Chondrocyte (in vitro differentiated cells): ENCODE results near the gene KLF3. TPM values are rescaled to one million over a fixed set of nuclear protein-coding genes. Genes with fewer than 3 reads are reported as not detected.

Experiments
- DNase-seq: peaks from one replicate; pipeline ENCODE4 v3.0.0; 2021; ENCODE audit warnings: mixed read lengths, low spot score
- H3K27ac Mint-ChIP-seq: one replicate; pipeline ENCODE4 v1.8.0; 2021; ENCODE audit warnings: mild to moderate bottlenecking, moderate library complexity, mixed read lengths; ENCODE audit not compliant: unreplicated experiment
- H3K27me3 Mint-ChIP-seq: 2 replicates; pipeline ENCODE4 v1.8.0; 2021; ENCODE audit warnings: low read depth, mixed read lengths
- H3K36me3 Mint-ChIP-seq: 2 replicates; pipeline ENCODE4 v1.8.0; 2021; ENCODE audit warnings: low read depth, mixed read lengths
- H3K4me1 Mint-ChIP-seq: 2 replicates; pipeline ENCODE4 v1.8.0; 2021; ENCODE audit warnings: low read depth, mild to moderate bottlenecking, mixed read lengths
- H3K4me3 Mint-ChIP-seq: one replicate; pipeline ENCODE4 v1.8.0; 2021; ENCODE audit warnings: mild to moderate bottlenecking, moderate library complexity, mixed read lengths; ENCODE audit not compliant: unreplicated experiment
- H3K9me3 Mint-ChIP-seq: 2 replicates; pipeline ENCODE4 v1.8.0; 2021; ENCODE audit warnings: low read depth, mixed read lengths
- CTCF ChIP-seq: fragments of 200-600 bp; sonication (generic); IDR thresholded peaks from 2 replicates; pipeline ENCODE4 v1.5.0; 2021; ENCODE audit warnings: antibody characterized with exemption, mild to moderate bottlenecking, moderate library complexity
- long read RNA-seq: library from polyadenylated mRNA; stranded (forward); transcript quantifications from one replicate; pipeline ENCODE4 v2.0.0, GENCODE V29; 2021
- total RNA-seq: library from RNA; stranded (reverse); gene quantifications from 3 replicates; pipeline ENCODE4 v1.2.1, GENCODE V29; 2021

The KLF3 gene
- 26.4 to 27.6 TPM (median 26.7 TPM) in 3 replicates for total RNA-seq
- long read RNA-seq, full-length matches to known transcripts = 28 of 32 reads
- long read RNA-seq, partial matches to known transcripts = 1 of 32 reads
- long read RNA-seq, other reads (novel, unspliced or antisense) = 3 of 32 reads

GRCh38 chr4:38663801-38664705, at the start of gene KLF3:
Gene KLF3, plus strand, starts transcription at chr4:38664199. Its CDS starts 16,427 bp downstream, at chr4:38680626.
- Mint-ChIP-seq H3K9me3 (peaks cover 5% of the 10 kb centered on the region), H3K4me3 (peak within 1 kb of the TSS; percentile 88), H3K27me3 (no peaks in the 10 kb centered on the region), H3K4me1 (peaks cover 48% of the 10 kb centered on the region), H3K36me3 (no peaks in the 10 kb centered on the region), H3K27ac (peak within 1 kb of the TSS; percentile 98)
- peak; percentile 95 for DNase-seq
- TF ChIP-seq CTCF = no peak

- Mint-ChIP-seq H3K27me3 (peaks cover 2% of the 10 kb centered on the region), H3K27ac (peak overlapping the region; percentile 12), H3K4me1 (peaks cover 24% of the 10 kb centered on the region)
These were observed 49.8 kb upstream of the KLF3 start for GRCh38 chr4:38614231-38614630.

GRCh38 chr4:38615847-38616246, 48.2 kb upstream of the KLF3 start:
- no peaks in the 10 kb centered on the region for H3K36me3 Mint-ChIP-seq
- no peak for TF ChIP-seq CTCF
- DNase-seq = no peak
- H3K27ac Mint-ChIP-seq = no peak overlapping the region
- H3K9me3 Mint-ChIP-seq = no peaks in the 10 kb centered on the region
- H3K4me1 Mint-ChIP-seq = peaks cover 24% of the 10 kb centered on the region
- H3K27me3 Mint-ChIP-seq = no peaks in the 10 kb centered on the region
- no peak overlapping the region for H3K4me3 Mint-ChIP-seq

More at GRCh38 chr4:38614231-38614630, 49.8 kb upstream of the KLF3 start:
- Mint-ChIP-seq H3K36me3 (peaks cover 2% of the 10 kb centered on the region), H3K4me3 (no peak overlapping the region), H3K9me3 (no peaks in the 10 kb centered on the region)
- TF ChIP-seq CTCF = no peak
- DNase-seq = no peak

- no peak for DNase-seq
- Mint-ChIP-seq H3K36me3 (no peaks in the 10 kb centered on the region), H3K9me3 (no peaks in the 10 kb centered on the region), H3K27me3 (no peaks in the 10 kb centered on the region), H3K4me3 (no peak overlapping the region), H3K27ac (no peak overlapping the region), H3K4me1 (peaks cover 17% of the 10 kb centered on the region)
- TF ChIP-seq CTCF = no peak
These were observed 45.5 kb upstream of the KLF3 start for GRCh38 chr4:38618505-38618904.

GRCh38 chr4:38619316-38619715, 44.7 kb upstream of the KLF3 start:
- Mint-ChIP-seq H3K27me3 (no peaks in the 10 kb centered on the region), H3K36me3 (no peaks in the 10 kb centered on the region), H3K27ac (no peak overlapping the region), H3K4me3 (no peak overlapping the region), H3K4me1 (peaks cover 9% of the 10 kb centered on the region), H3K9me3 (no peaks in the 10 kb centered on the region)
- TF ChIP-seq CTCF = no peak
- DNase-seq = no peak
